PC-9 (cell line): ENCODE measurements around the gene ARL8A. TPM values are rescaled to one million over a fixed set of nuclear protein-coding genes. Genes with fewer than 3 reads are reported as not detected.

ENCODE experiments used
- BruUV-seq: library from RNA; stranded (reverse); fragments of 400-500 nt; replicated peaks from 2 replicates; lab custom pipeline; 2021; lab: Mats Ljungman, UMichigan
- CTCF ChIA-PET: fragments of 300-600 bp; sonication (Branson Sonifier 250); formaldehyde crosslinking; loops from one replicate; lab custom pipeline; 2022; ENCODE audit warnings: antibody characterized with exemption; lab: Charles Lee
- POLR2A ChIA-PET: fragments of 300-600 bp; sonication (Branson Sonifier 250); formaldehyde crosslinking; loops from one replicate; lab custom pipeline; 2022; ENCODE audit warnings: antibody characterized with exemption; ENCODE audit not compliant: unreplicated experiment; lab: Charles Lee
- DNase-seq, 2 experiments: peaks; one replicate each; pipeline versions ENCODE4 v3.0.0 to v3.0.0-alpha.2; 2015 to 2022; ENCODE audit warnings: mixed read lengths in 1 of 2
- H2AFZ ChIP-seq: fragments of 200-600 bp; sonication (generic); 2 replicates; pipeline ENCODE4 v1.8.1; 2017; ENCODE audit warnings: antibody characterized with exemption
- H3F3A ChIP-seq: fragments of 200-600 bp; sonication (generic); 2 replicates; pipeline ENCODE4 v1.8.1; 2017; ENCODE audit warnings: antibody characterized with exemption, mild to moderate bottlenecking, low read depth; ENCODE audit not compliant: insufficient read depth
- H3K27ac ChIP-seq: fragments of 200-600 bp; sonication (generic); 2 replicates; pipeline ENCODE4 v1.6.1; 2016; ENCODE audit warnings: mixed run types
- H3K27me3 ChIP-seq: fragments of 200-600 bp; sonication (generic); 2 replicates; pipeline ENCODE4 v1.6.1; 2016; ENCODE audit warnings: low read depth, mixed run types; ENCODE audit not compliant: insufficient read depth
- H3K36me3 ChIP-seq: fragments of 200-600 bp; sonication (generic); 2 replicates; pipeline ENCODE4 v1.6.1; 2016; ENCODE audit warnings: low read depth, mixed run types
- H3K4me1 ChIP-seq: fragments of 200-600 bp; sonication (generic); replicated peaks from 2 replicates; pipeline ENCODE4 v1.6.1; 2016; ENCODE audit warnings: mixed run types; ENCODE audit not compliant: insufficient read depth
- H3K4me2 ChIP-seq: fragments of 200-600 bp; sonication (generic); 2 replicates; pipeline ENCODE4 v1.6.1; 2017; ENCODE audit warnings: mixed run types
- H3K4me3 ChIP-seq: fragments of 200-600 bp; sonication (generic); 2 replicates; pipeline ENCODE4 v1.6.1; 2016; ENCODE audit warnings: mixed run types
- H3K79me2 ChIP-seq: fragments of 200-600 bp; sonication (generic); 2 replicates; pipeline ENCODE4 v1.6.1; 2017; ENCODE audit warnings: low read depth, mixed run types
- H3K9me2 ChIP-seq: fragments of 200-600 bp; sonication (generic); 2 replicates; pipeline ENCODE4 v1.8.1; 2017; ENCODE audit warnings: mild to moderate bottlenecking; ENCODE audit not compliant: insufficient read depth
- H3K9me3 ChIP-seq: fragments of 200-600 bp; sonication (generic); 2 replicates; pipeline ENCODE4 v1.8.1; 2016; ENCODE audit warnings: low read depth; ENCODE audit not compliant: insufficient read depth
- H4K20me1 ChIP-seq: fragments of 200-600 bp; sonication (generic); 2 replicates; pipeline ENCODE4 v1.8.1; 2017; ENCODE audit not compliant: insufficient read depth
- CTCF ChIP-seq: fragments of 200-600 bp; sonication (generic); conservative IDR thresholded peaks from 2 replicates; pipeline ENCODE4 v1.6.1; 2017; ENCODE audit warnings: mixed run types, antibody characterized with exemption, mild to moderate bottlenecking, moderate library complexity
- EZH2 ChIP-seq: fragments of 200-600 bp; sonication (generic); IDR thresholded peaks from 2 replicates; pipeline ENCODE4 v1.8.0; 2017; ENCODE audit warnings: antibody characterized with exemption, low read depth
- intact Hi-C: fragments of 100-400 bp; cut with micrococcal nuclease; formaldehyde crosslinking; loops from one replicate; pipeline ENCODE4 v1.10.0; 2022; ENCODE audit not compliant: unreplicated experiment
- total RNA-seq: library from RNA; stranded (reverse); gene quantifications from 2 replicates; pipeline ENCODE4 v1.2.3, GENCODE V29; 2021

Gene ARL8A
- total RNA-seq, 1 experiment from 2014 or later: 42.6 TPM

- no TSS peak for BruUV-seq
These were observed 7.9 kb upstream of the ARL8A start for GRCh38 chr1:202152399-202152798.

GRCh38 chr1:202151045-202151444 lies 6.5 kb upstream of the ARL8A start:
- peaks cover 11% of the 10 kb centered on the region for H3F3A ChIP-seq
- no peak overlapping the region for H3K4me3 ChIP-seq
- H2AFZ ChIP-seq: no peak overlapping the region
- H3K9me3 ChIP-seq: no peaks in the 10 kb centered on the region
- H3K4me2 ChIP-seq: no peak overlapping the region
- H4K20me1 ChIP-seq: no peaks in the 10 kb centered on the region
- no peak for DNase-seq
- TF ChIP-seq EZH2 (no peak), CTCF (no peak)
- H3K4me1 ChIP-seq: peaks cover 12% of the 10 kb centered on the region
- intact Hi-C loops: no loop called here
- H3K9me2 ChIP-seq: no peaks in the 10 kb centered on the region
- POLR2A ChIA-PET: no interaction called here
- no peaks in the 10 kb centered on the region for H3K36me3 ChIP-seq
- H3K27me3 ChIP-seq: no peaks in the 10 kb centered on the region
- no peaks in the 10 kb centered on the region for H3K79me2 ChIP-seq
- BruUV-seq: no TSS peak
- H3K27ac ChIP-seq: no peak overlapping the region
- CTCF ChIA-PET: no interaction called here

More at GRCh38 chr1:202152399-202152798, 7.9 kb upstream of the ARL8A start:
- POLR2A ChIA-PET: no interaction called here
- TF ChIP-seq CTCF (no peak), EZH2 (no peak)
- H3K9me3 ChIP-seq: no peaks in the 10 kb centered on the region
- H3K27ac ChIP-seq: no peak overlapping the region
- no peaks in the 10 kb centered on the region for H3K36me3 ChIP-seq
- no peak overlapping the region for H3K4me3 ChIP-seq
- no peak overlapping the region for H2AFZ ChIP-seq
- no peak overlapping the region for H3K4me2 ChIP-seq
- no peaks in the 10 kb centered on the region for H4K20me1 ChIP-seq
- peaks cover 12% of the 10 kb centered on the region for H3K4me1 ChIP-seq
- H3K9me2 ChIP-seq: no peaks in the 10 kb centered on the region
- peaks cover 10% of the 10 kb centered on the region for H3F3A ChIP-seq
- DNase-seq: no peak
- no peaks in the 10 kb centered on the region for H3K27me3 ChIP-seq
- CTCF ChIA-PET: no interaction called here
- intact Hi-C loops: no loop called here
- no peaks in the 10 kb centered on the region for H3K79me2 ChIP-seq

GRCh38 chr1:202150602-202151001 lies 6.1 kb upstream of the ARL8A start:
- no peak overlapping the region for H2AFZ ChIP-seq
- H4K20me1 ChIP-seq: no peaks in the 10 kb centered on the region
- H3K36me3 ChIP-seq: no peaks in the 10 kb centered on the region
- intact Hi-C loops: no loop called here
- H3K27me3 ChIP-seq: no peaks in the 10 kb centered on the region
- no peak overlapping the region for H3K27ac ChIP-seq
- no peaks in the 10 kb centered on the region for H3K9me2 ChIP-seq
- no peak for DNase-seq
- BruUV-seq: no TSS peak
- peaks cover 12% of the 10 kb centered on the region for H3K4me1 ChIP-seq
- CTCF ChIA-PET: no interaction called here
- POLR2A ChIA-PET: interaction anchor here (0.5 kb wide), 1 partner anchor 131 kb away, joined by 7 read pairs; no protein-coding TSS in a partner anchor
- peaks cover 11% of the 10 kb centered on the region for H3F3A ChIP-seq
- H3K4me2 ChIP-seq: no peak overlapping the region
- TF ChIP-seq CTCF: no peak
- no peak for TF ChIP-seq EZH2
- no peak overlapping the region for H3K4me3 ChIP-seq
- H3K9me3 ChIP-seq: no peaks in the 10 kb centered on the region
- no peaks in the 10 kb centered on the region for H3K79me2 ChIP-seq
